ENCODE data around the gene KAZN. TPM values are rescaled to one million over a fixed set of nuclear protein-coding genes. Genes with fewer than 3 reads are reported as not detected.

Gene KAZN
- polyA plus RNA-seq, 1 donor from 2014 or later = 20.6 TPM

- Histone ChIP-seq H3K79me2 (replicated peaks; ENCODE audit: insufficient read depth, low read length) (no peaks in the 10 kb centered on the region), H3K4me3 (ENCODE audit: low read length) (no peak overlapping the region), H2AFZ (ENCODE audit: low read depth, low read length) (no peak overlapping the region), H3K27ac (ENCODE audit: low read length) (no peak overlapping the region), H3K9me3 (ENCODE audit: low read length) (peaks cover 4% of the 10 kb centered on the region), H3K9me2 (ENCODE audit: insufficient read depth, low read length) (no peaks in the 10 kb centered on the region), H4K20me1 (ENCODE audit: insufficient read depth) (no peaks in the 10 kb centered on the region), H3K9ac (ENCODE audit: low read length) (no peak overlapping the region), H3K27me3 (ENCODE audit: insufficient read depth, low read depth, low read length) (no peaks in the 10 kb centered on the region), H3F3A (ENCODE audit: insufficient read depth, low read length, poor library complexity, severe bottlenecking) (no peaks in the 10 kb centered on the region), H3K36me3 (ENCODE audit: insufficient read depth, low read length) (no peaks in the 10 kb centered on the region), H3K4me2 (ENCODE audit: low read length) (no peak overlapping the region)
- TF ChIP-seq POLR2AphosphoS5 (IDR thresholded peaks at IDR 0.05) = no peak
- no peak for TF ChIP-seq CTCF (IDR thresholded peaks at IDR 0.05; ENCODE audit: poor library complexity, severe bottlenecking)
- no peak for TF ChIP-seq SMC3 (conservative IDR thresholded peaks at IDR 0.05; ENCODE audit: poor library complexity)
- no peak for TF ChIP-seq RAD21 (conservative IDR thresholded peaks at IDR 0.05)
- no peak for TF ChIP-seq MXI1 (conservative IDR thresholded peaks at IDR 0.05; ENCODE audit: poor library complexity, severe bottlenecking)
- no peak for TF ChIP-seq EZH2 (IDR thresholded peaks at IDR 0.05; ENCODE audit: borderline replicate concordance, insufficient read depth, low read length, poor library complexity, severe bottlenecking)
- TF ChIP-seq EP300 (conservative IDR thresholded peaks at IDR 0.05; ENCODE audit: poor library complexity, severe bottlenecking) = no peak
- TF ChIP-seq REST (IDR thresholded peaks at IDR 0.05; ENCODE audit: borderline replicate concordance) = no peak
- no peak for TF ChIP-seq TAF1 (IDR thresholded peaks at IDR 0.05; ENCODE audit: low read depth)
Observed at GRCh38 chr1:14973773-14974172, 375.3 kb downstream of the KAZN start.

GRCh38 chr1:14974361-14974760, 375.9 kb downstream of the KAZN start:
- Histone ChIP-seq H2AFZ (ENCODE audit: low read depth, low read length) (no peak overlapping the region), H3K4me2 (ENCODE audit: low read length) (no peak overlapping the region), H3F3A (ENCODE audit: insufficient read depth, low read length, poor library complexity, severe bottlenecking) (no peaks in the 10 kb centered on the region), H4K20me1 (ENCODE audit: insufficient read depth) (no peaks in the 10 kb centered on the region), H3K4me3 (ENCODE audit: low read length) (no peak overlapping the region), H3K27ac (ENCODE audit: low read length) (no peak overlapping the region), H3K9me3 (ENCODE audit: low read length) (peaks cover 4% of the 10 kb centered on the region), H3K9me2 (ENCODE audit: insufficient read depth, low read length) (no peaks in the 10 kb centered on the region), H3K79me2 (replicated peaks; ENCODE audit: insufficient read depth, low read length) (no peaks in the 10 kb centered on the region), H3K27me3 (ENCODE audit: insufficient read depth, low read depth, low read length) (no peaks in the 10 kb centered on the region), H3K36me3 (ENCODE audit: insufficient read depth, low read length) (no peaks in the 10 kb centered on the region), H3K9ac (ENCODE audit: low read length) (no peak overlapping the region)
- TF ChIP-seq REST (IDR thresholded peaks at IDR 0.05; ENCODE audit: borderline replicate concordance) = no peak
- no peak for TF ChIP-seq CTCF (IDR thresholded peaks at IDR 0.05; ENCODE audit: poor library complexity, severe bottlenecking)
- TF ChIP-seq EP300 (conservative IDR thresholded peaks at IDR 0.05; ENCODE audit: poor library complexity, severe bottlenecking) = no peak
- no peak for TF ChIP-seq TAF1 (IDR thresholded peaks at IDR 0.05; ENCODE audit: low read depth)
- TF ChIP-seq RAD21 (conservative IDR thresholded peaks at IDR 0.05) = no peak
- TF ChIP-seq POLR2AphosphoS5 (IDR thresholded peaks at IDR 0.05) = no peak
- TF ChIP-seq EZH2 (IDR thresholded peaks at IDR 0.05; ENCODE audit: borderline replicate concordance, insufficient read depth, low read length, poor library complexity, severe bottlenecking) = no peak
- TF ChIP-seq MXI1 (conservative IDR thresholded peaks at IDR 0.05; ENCODE audit: poor library complexity, severe bottlenecking) = no peak
- no peak for TF ChIP-seq SMC3 (conservative IDR thresholded peaks at IDR 0.05; ENCODE audit: poor library complexity)
